HEK293 (cell line): ENCODE data around the gene GNS.
A peak's percentile ranks its signal among the peaks of the same experiment; 100 is the strongest.

Experiments
- CTCF ChIA-PET: fragments of 350-600 bp; formaldehyde crosslinking; extraction: SDS; loops from one replicate; lab custom pipeline; 2021; ENCODE audit warnings: antibody characterized with exemption; lab: Yijun Ruan, JAX
- POLR2A ChIA-PET: fragments of 300-600 bp; formaldehyde crosslinking; extraction: SDS; loops from one replicate; lab custom pipeline; 2020; ENCODE audit warnings: antibody characterized with exemption, inconsistent platforms; lab: Yijun Ruan, JAX
- H3K27ac ChIP-seq: fragments of 200-500 bp; sonication (Bioruptor generic); 2 replicates; pipeline ENCODE4 v1.5.1; 2014; ENCODE audit warnings: low read depth, low read length, control low read depth, inconsistent platforms; ENCODE audit errors: extremely low read depth
- H3K36me3 ChIP-seq, 2 experiments: fragments of 200-500 bp in 1 of 2; sonication (Bioruptor generic) in 1 of 2; 1 replicate in 1 of 2; 2 replicates in 1 of 2; pipeline ENCODE4 v1.5.1; 2014 to 2017; ENCODE audit warnings: inconsistent platforms in 2 of 2, low read length in 2 of 2; ENCODE audit not compliant: control insufficient read depth in 2 of 2, insufficient read depth in 1 of 2
- H3K4me1 ChIP-seq: fragments of 200-500 bp; sonication (Bioruptor generic); 2 replicates; pipeline ENCODE4 v1.5.1; 2014; ENCODE audit warnings: mild to moderate bottlenecking, low read length, inconsistent platforms; ENCODE audit not compliant: control insufficient read depth, insufficient read depth
- H3K4me3 ChIP-seq: 2 replicates; pipeline ENCODE4 v1.5.1; 2011; ENCODE audit warnings: low read depth, mild to moderate bottlenecking, control low read depth, low read length, moderate library complexity
- H3K9me3 ChIP-seq: fragments of 200-500 bp; sonication (Bioruptor generic); 2 replicates; pipeline ENCODE4 v1.5.1; 2014; ENCODE audit warnings: low read depth, low read length, inconsistent platforms; ENCODE audit not compliant: control insufficient read depth, insufficient read depth
- BCL11A ChIP-seq: fragments of 450-650 bp; formaldehyde crosslinking; IDR thresholded peaks from 2 replicates; pipeline ENCODE4 v1.5.1; 2016; ENCODE audit warnings: low read depth, missing biosample characterization, missing genetic modification characterization
- FEZF1 ChIP-seq: fragments of 450-650 bp; formaldehyde crosslinking; IDR thresholded peaks from 2 replicates; pipeline ENCODE4 v1.5.1; 2016; ENCODE audit warnings: missing biosample characterization, missing genetic modification characterization
- GFI1B ChIP-seq: fragments of 450-650 bp; formaldehyde crosslinking; IDR thresholded peaks from 2 replicates; pipeline ENCODE4 v1.5.1; 2016; ENCODE audit warnings: missing biosample characterization, missing genetic modification characterization
- GLIS2 ChIP-seq: fragments of 450-650 bp; formaldehyde crosslinking; IDR thresholded peaks from 2 replicates; pipeline ENCODE4 v1.5.1; 2016; ENCODE audit warnings: missing biosample characterization, missing genetic modification characterization
- KLF10 ChIP-seq: fragments of 450-650 bp; IDR thresholded peaks from 2 replicates; pipeline ENCODE4 v1.5.1; 2018; ENCODE audit warnings: missing biosample characterization, mild to moderate bottlenecking, missing genetic modification characterization
- MEIS1 ChIP-seq: sonication (generic); formaldehyde crosslinking; IDR thresholded peaks from 2 replicates; pipeline ENCODE4 v1.8.1; 2022; ENCODE audit warnings: missing genetic modification reagents, mild to moderate bottlenecking, borderline replicate concordance
- OVOL3 ChIP-seq: fragments of 450-650 bp; formaldehyde crosslinking; IDR thresholded peaks from 2 replicates; pipeline ENCODE4 v1.5.1; 2016; ENCODE audit warnings: missing biosample characterization, missing genetic modification characterization
- SCRT2 ChIP-seq: fragments of 450-650 bp; formaldehyde crosslinking; IDR thresholded peaks from 2 replicates; pipeline ENCODE4 v1.5.1; 2016; ENCODE audit warnings: missing biosample characterization, missing genetic modification characterization
- SETDB1 ChIP-seq: IDR thresholded peaks from one replicate; pipeline ENCODE4 v1.6.1; 2017; ENCODE audit warnings: mild to moderate bottlenecking, low read length, moderate library complexity, mixed read lengths; ENCODE audit not compliant: insufficient read length
- SP7 ChIP-seq: fragments of 450-650 bp; formaldehyde crosslinking; IDR thresholded peaks from 2 replicates; pipeline ENCODE4 v1.5.1; 2016; ENCODE audit warnings: missing biosample characterization, missing genetic modification characterization
- ZBTB21 ChIP-seq: fragments of 450-650 bp; formaldehyde crosslinking; IDR thresholded peaks from 2 replicates; pipeline ENCODE4 v1.5.1; 2017; ENCODE audit warnings: missing biosample characterization, missing genetic modification characterization
- ZFP41 ChIP-seq: fragments of 450-650 bp; formaldehyde crosslinking; IDR thresholded peaks from 2 replicates; pipeline ENCODE4 v1.5.1; 2016; ENCODE audit warnings: missing biosample characterization, missing genetic modification characterization, borderline replicate concordance
- ZNF155 ChIP-seq: fragments of 450-650 bp; formaldehyde crosslinking; IDR thresholded peaks from 2 replicates; pipeline ENCODE4 v1.5.1; 2016; ENCODE audit warnings: missing biosample characterization, missing genetic modification characterization
- ZNF175 ChIP-seq: fragments of 450-650 bp; formaldehyde crosslinking; IDR thresholded peaks from 2 replicates; pipeline ENCODE4 v1.5.1; 2016; ENCODE audit warnings: missing biosample characterization, missing genetic modification characterization
- ZNF248 ChIP-seq: fragments of 450-650 bp; formaldehyde crosslinking; IDR thresholded peaks from 2 replicates; pipeline ENCODE4 v1.5.1; 2017; ENCODE audit warnings: missing biosample characterization, missing genetic modification characterization
- ZNF335 ChIP-seq: fragments of 450-650 bp; formaldehyde crosslinking; conservative IDR thresholded peaks from 2 replicates; pipeline ENCODE4 v1.5.1; 2016; ENCODE audit warnings: missing biosample characterization, missing genetic modification characterization
- ZNF423 ChIP-seq: fragments of 450-650 bp; formaldehyde crosslinking; IDR thresholded peaks from 2 replicates; pipeline ENCODE4 v1.5.1; 2016; ENCODE audit warnings: missing biosample characterization, missing genetic modification characterization
- ZNF433 ChIP-seq: fragments of 450-650 bp; formaldehyde crosslinking; IDR thresholded peaks from 2 replicates; pipeline ENCODE4 v1.5.1; 2016; ENCODE audit warnings: missing biosample characterization, missing genetic modification characterization, low read depth
- ZNF558 ChIP-seq: fragments of 450-650 bp; formaldehyde crosslinking; IDR thresholded peaks from 2 replicates; pipeline ENCODE4 v1.5.1; 2016; ENCODE audit warnings: missing biosample characterization, missing genetic modification characterization
- ZNF791 ChIP-seq: fragments of 450-650 bp; formaldehyde crosslinking; IDR thresholded peaks from 2 replicates; pipeline ENCODE4 v1.5.1; 2016; ENCODE audit warnings: missing biosample characterization, missing genetic modification characterization
- TF ChIP-seq, protein P1 (sequence below): fragments of 450-650 bp; formaldehyde crosslinking; IDR thresholded peaks from 2 replicates; pipeline ENCODE4 v1.5.1; 2017; ENCODE audit warnings: missing biosample characterization, missing genetic modification characterization
- TF ChIP-seq, protein P2 (sequence below): fragments of 450-650 bp; formaldehyde crosslinking; IDR thresholded peaks from 2 replicates; pipeline ENCODE4 v1.5.1; 2017; ENCODE audit warnings: missing biosample characterization, mild to moderate bottlenecking, missing genetic modification characterization, moderate library complexity
- TF ChIP-seq, protein P3 (sequence below): fragments of 450-650 bp; formaldehyde crosslinking; optimal IDR thresholded peaks from 2 replicates; pipeline ENCODE3; 2016; ENCODE audit warnings: missing biosample characterization, mild to moderate bottlenecking, missing genetic modification characterization
- TF ChIP-seq, protein P4 (sequence below): sonication (generic); formaldehyde crosslinking; IDR thresholded peaks from 2 replicates; pipeline ENCODE4 v1.8.1; 2022; ENCODE audit warnings: mild to moderate bottlenecking, moderate library complexity, missing genetic modification reagents
- TF ChIP-seq, protein P5 (sequence below): fragments of 450-650 bp; formaldehyde crosslinking; IDR thresholded peaks from 2 replicates; pipeline ENCODE4 v1.5.1; 2017; ENCODE audit warnings: missing biosample characterization, missing genetic modification characterization
- TF ChIP-seq, protein P6 (sequence below): fragments of 450-650 bp; formaldehyde crosslinking; IDR thresholded peaks from 2 replicates; pipeline ENCODE4 v1.5.1; 2016; ENCODE audit warnings: missing biosample characterization, missing genetic modification characterization
- TF ChIP-seq, protein P7 (sequence below): fragments of 450-650 bp; formaldehyde crosslinking; IDR thresholded peaks from 2 replicates; pipeline ENCODE4 v1.5.1; 2017; ENCODE audit warnings: missing biosample characterization, missing genetic modification characterization

Gene GNS

DNA sequence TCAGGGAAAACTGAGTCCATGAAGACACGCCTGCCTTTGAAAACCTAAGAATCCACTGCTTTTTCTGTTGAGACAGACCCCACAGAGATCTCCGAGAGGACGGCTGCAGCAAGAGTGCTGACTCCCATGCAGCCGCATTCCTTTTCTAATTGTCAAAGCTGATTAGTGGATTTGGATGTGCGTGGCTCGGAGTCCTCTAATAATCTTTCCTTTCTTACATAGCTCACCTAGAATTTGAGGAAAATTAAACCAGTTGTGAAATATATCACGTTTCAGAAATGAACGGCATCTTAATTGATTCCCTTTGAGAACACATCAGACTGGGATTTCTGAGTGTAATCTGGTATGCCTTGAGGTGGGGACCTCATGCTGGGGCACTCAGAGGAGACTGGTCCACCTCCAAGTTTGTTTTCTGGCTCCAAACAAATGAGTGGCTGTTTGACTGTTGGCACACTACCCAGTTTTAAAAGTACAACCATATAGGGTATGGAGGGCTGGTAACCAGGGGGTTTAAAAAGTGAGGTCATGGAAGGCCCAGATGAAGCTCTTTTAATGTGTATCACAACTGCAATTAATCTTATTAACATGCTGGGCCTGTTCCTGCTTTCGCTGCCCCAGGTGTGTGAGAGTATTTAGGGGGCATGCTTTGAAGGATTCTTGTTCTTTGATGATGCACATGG is 85.6 kb downstream of the GNS start (continued):
- TF ChIP-seq BCL11A (tag by site-specific recombination) (no peak), ZNF423 (tag by site-specific recombination) (no peak), ZFP41 (no peak), ZBTB21 (0 out of 2 replicates have a peak, but pooled peaks have one; percentile 24), ZNF248 (tag by site-specific recombination) (no peak), GLIS2 (tag by site-specific recombination) (peak; percentile 38; the same call in 1 of the 2 replicates), ZNF433 (tag by site-specific recombination) (no peak), ZNF155 (tag by site-specific recombination) (no peak), SETDB1 (no peak)
- TF ChIP-seq, protein P1, sequence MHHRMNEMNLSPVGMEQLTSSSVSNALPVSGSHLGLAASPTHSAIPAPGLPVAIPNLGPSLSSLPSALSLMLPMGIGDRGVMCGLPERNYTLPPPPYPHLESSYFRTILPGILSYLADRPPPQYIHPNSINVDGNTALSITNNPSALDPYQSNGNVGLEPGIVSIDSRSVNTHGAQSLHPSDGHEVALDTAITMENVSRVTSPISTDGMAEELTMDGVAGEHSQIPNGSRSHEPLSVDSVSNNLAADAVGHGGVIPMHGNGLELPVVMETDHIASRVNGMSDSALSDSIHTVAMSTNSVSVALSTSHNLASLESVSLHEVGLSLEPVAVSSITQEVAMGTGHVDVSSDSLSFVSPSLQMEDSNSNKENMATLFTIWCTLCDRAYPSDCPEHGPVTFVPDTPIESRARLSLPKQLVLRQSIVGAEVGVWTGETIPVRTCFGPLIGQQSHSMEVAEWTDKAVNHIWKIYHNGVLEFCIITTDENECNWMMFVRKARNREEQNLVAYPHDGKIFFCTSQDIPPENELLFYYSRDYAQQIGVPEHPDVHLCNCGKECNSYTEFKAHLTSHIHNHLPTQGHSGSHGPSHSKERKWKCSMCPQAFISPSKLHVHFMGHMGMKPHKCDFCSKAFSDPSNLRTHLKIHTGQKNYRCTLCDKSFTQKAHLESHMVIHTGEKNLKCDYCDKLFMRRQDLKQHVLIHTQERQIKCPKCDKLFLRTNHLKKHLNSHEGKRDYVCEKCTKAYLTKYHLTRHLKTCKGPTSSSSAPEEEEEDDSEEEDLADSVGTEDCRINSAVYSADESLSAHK (tag by site-specific recombination), result no peak
- TF ChIP-seq, protein P2, sequence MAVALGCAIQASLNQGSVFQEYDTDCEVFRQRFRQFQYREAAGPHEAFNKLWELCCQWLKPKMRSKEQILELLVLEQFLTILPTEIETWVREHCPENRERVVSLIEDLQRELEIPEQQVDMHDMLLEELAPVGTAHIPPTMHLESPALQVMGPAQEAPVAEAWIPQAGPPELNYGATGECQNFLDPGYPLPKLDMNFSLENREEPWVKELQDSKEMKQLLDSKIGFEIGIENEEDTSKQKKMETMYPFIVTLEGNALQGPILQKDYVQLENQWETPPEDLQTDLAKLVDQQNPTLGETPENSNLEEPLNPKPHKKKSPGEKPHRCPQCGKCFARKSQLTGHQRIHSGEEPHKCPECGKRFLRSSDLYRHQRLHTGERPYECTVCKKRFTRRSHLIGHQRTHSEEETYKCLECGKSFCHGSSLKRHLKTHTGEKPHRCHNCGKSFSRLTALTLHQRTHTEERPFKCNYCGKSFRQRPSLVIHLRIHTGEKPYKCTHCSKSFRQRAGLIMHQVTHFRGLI, result no peak
- TF ChIP-seq, all 188 proteins: peak for 26

DNA sequence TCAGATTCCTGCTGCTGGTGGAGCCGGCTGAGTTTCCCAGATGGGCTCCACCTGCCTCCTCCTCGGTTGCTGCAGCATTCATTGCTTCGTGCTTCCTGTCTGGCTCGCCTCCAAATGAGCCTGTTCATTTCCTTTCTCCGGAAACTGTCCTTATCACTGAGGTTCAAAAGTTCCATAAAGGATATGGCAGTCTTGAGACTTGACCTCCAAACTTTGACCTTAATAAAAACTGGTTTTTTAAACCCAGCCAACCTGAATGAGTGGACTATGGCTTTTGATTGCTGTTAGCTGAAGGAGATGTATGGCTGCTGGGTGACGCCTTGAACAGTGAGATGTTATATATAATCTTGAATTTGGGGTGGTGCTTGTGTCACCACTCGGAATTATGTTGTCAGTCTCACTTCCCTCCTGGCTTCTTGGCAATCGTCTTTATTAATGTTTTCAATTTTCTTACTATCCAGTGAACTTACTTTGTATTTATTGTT is 86.2 kb downstream of the GNS start:
- H3K4me3 ChIP-seq, result no peak overlapping the region
- CTCF ChIA-PET, result interaction anchor here (1.2 kb wide), 1 partner anchor 64 kb away, joined by 3 read pairs; no protein-coding TSS in a partner anchor
- POLR2A ChIA-PET, result no interaction called here
- no peaks in the 10 kb centered on the region for H3K36me3 ChIP-seq
- peaks cover 49% of the 10 kb centered on the region for H3K4me1 ChIP-seq
- H3K27ac ChIP-seq, result peak overlapping the region; percentile 73
- no peaks in the 10 kb centered on the region for H3K9me3 ChIP-seq
- TF ChIP-seq ZNF335 (tag by site-specific recombination), result no peak
- no peak for TF ChIP-seq ZNF558 (tag by site-specific recombination)
- TF ChIP-seq MEIS1, result no peak
- TF ChIP-seq, protein P3, sequence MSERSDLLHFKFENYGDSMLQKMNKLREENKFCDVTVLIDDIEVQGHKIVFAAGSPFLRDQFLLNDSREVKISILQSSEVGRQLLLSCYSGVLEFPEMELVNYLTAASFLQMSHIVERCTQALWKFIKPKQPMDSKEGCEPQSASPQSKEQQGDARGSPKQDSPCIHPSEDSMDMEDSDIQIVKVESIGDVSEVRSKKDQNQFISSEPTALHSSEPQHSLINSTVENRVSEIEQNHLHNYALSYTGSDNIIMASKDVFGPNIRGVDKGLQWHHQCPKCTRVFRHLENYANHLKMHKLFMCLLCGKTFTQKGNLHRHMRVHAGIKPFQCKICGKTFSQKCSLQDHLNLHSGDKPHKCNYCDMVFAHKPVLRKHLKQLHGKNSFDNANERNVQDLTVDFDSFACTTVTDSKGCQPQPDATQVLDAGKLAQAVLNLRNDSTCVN, result no peak
- TF ChIP-seq SP7, result no peak; the same call in 1 of the 2 replicates
- TF ChIP-seq, protein P4, sequence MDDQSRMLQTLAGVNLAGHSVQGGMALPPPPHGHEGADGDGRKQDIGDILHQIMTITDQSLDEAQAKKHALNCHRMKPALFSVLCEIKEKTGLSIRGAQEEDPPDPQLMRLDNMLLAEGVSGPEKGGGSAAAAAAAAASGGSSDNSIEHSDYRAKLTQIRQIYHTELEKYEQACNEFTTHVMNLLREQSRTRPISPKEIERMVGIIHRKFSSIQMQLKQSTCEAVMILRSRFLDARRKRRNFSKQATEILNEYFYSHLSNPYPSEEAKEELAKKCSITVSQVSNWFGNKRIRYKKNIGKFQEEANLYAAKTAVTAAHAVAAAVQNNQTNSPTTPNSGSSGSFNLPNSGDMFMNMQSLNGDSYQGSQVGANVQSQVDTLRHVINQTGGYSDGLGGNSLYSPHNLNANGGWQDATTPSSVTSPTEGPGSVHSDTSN (CRISPR knock-in tag), result no peak
- TF ChIP-seq, protein P5, sequence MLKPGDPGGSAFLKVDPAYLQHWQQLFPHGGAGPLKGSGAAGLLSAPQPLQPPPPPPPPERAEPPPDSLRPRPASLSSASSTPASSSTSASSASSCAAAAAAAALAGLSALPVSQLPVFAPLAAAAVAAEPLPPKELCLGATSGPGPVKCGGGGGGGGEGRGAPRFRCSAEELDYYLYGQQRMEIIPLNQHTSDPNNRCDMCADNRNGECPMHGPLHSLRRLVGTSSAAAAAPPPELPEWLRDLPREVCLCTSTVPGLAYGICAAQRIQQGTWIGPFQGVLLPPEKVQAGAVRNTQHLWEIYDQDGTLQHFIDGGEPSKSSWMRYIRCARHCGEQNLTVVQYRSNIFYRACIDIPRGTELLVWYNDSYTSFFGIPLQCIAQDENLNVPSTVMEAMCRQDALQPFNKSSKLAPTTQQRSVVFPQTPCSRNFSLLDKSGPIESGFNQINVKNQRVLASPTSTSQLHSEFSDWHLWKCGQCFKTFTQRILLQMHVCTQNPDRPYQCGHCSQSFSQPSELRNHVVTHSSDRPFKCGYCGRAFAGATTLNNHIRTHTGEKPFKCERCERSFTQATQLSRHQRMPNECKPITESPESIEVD, result peak; percentile 54; the same call in 1 of the 2 replicates
- no peak for TF ChIP-seq ZNF791 (tag by site-specific recombination)
- no peak for TF ChIP-seq ZNF175 (tag by site-specific recombination)
- TF ChIP-seq FEZF1 (tag by site-specific recombination), result peak; percentile 83
- TF ChIP-seq OVOL3 (tag by site-specific recombination), result no peak
- no peak for TF ChIP-seq GFI1B (tag by site-specific recombination)
- TF ChIP-seq, protein P6, sequence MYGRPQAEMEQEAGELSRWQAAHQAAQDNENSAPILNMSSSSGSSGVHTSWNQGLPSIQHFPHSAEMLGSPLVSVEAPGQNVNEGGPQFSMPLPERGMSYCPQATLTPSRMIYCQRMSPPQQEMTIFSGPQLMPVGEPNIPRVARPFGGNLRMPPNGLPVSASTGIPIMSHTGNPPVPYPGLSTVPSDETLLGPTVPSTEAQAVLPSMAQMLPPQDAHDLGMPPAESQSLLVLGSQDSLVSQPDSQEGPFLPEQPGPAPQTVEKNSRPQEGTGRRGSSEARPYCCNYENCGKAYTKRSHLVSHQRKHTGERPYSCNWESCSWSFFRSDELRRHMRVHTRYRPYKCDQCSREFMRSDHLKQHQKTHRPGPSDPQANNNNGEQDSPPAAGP (tag by site-specific recombination), result no peak
- TF ChIP-seq, protein P7, sequence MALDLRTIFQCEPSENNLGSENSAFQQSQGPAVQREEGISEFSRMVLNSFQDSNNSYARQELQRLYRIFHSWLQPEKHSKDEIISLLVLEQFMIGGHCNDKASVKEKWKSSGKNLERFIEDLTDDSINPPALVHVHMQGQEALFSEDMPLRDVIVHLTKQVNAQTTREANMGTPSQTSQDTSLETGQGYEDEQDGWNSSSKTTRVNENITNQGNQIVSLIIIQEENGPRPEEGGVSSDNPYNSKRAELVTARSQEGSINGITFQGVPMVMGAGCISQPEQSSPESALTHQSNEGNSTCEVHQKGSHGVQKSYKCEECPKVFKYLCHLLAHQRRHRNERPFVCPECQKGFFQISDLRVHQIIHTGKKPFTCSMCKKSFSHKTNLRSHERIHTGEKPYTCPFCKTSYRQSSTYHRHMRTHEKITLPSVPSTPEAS (tag by site-specific recombination), result no peak
- no peak for TF ChIP-seq KLF10 (tag by site-specific recombination)
- TF ChIP-seq SCRT2, result no peak
